Testis (tissue), 3 donors: ENCODE measurements around the gene SPPL2B. TPM values are rescaled to one million over a fixed set of nuclear protein-coding genes. Genes with fewer than 3 reads are reported as not detected.

ENCODE experiments used
- DNase-seq: peaks from one replicate; pipeline ENCODE4 v3.0.0-alpha.2; 2019
- H3K27ac ChIP-seq, 2 donors: fragments of 200-600 bp; sonication (generic); one replicate each; pipeline ENCODE4 v1.5.1; 2019
- H3K27me3 ChIP-seq: fragments of 200-600 bp; sonication (generic); one replicate; pipeline ENCODE4 v1.5.1; 2019
- H3K36me3 ChIP-seq: fragments of 200-600 bp; sonication (generic); one replicate; pipeline ENCODE4 v1.5.1; 2017; ENCODE audit warnings: low read depth; ENCODE audit errors: missing control alignments
- H3K4me1 ChIP-seq: fragments of 200-600 bp; sonication (generic); one replicate; pipeline ENCODE4 v1.5.1; 2019
- H3K4me3 ChIP-seq, 2 donors: fragments of 200-600 bp; sonication (generic); one replicate each; pipeline ENCODE4 v1.5.1; 2017 to 2019
- H3K9me3 ChIP-seq: fragments of 200-600 bp; sonication (generic); one replicate; pipeline ENCODE4 v1.5.1; 2017
- POLR2A ChIP-seq: fragments of 450-650 bp; IDR thresholded peaks from one replicate; pipeline ENCODE4 v1.6.1; 2017; ENCODE audit warnings: antibody characterized with exemption, mild to moderate bottlenecking, moderate library complexity
- WGBS, 2 donors: methylation state at CpG; one replicate each; pipeline ENCODE4 v1.1.5; 2018; 5-methylcytosine and 5-hydroxymethylcytosine counted together
- intact Hi-C: fragments of 100-400 bp; cut with DNase I; formaldehyde crosslinking; loops from one replicate; pipeline ENCODE4 v1.15.1; 2023; ENCODE audit warnings: low total_unique reads
- polyA plus RNA-seq: library from polyadenylated mRNA; stranded (reverse); fragments of 350-450 nt; fragmentation: Illumina TruSeq; extraction: RNeasy Lipid Tissue Mini Kit (QIAGEN cat#74804); gene quantifications from one replicate; pipeline ENCODE4 v1.2.3, GENCODE V29; 2014; ENCODE audit warnings: low read depth, low replicate concordance; ENCODE audit not compliant: insufficient read depth
- total RNA-seq, 2 donors: library from RNA; depleted of rRNA; stranded (reverse); fragments of >200 nt; gene quantifications; one replicate each; pipeline ENCODE4 v1.2.3, GENCODE V29; 2016
- TF ChIP-seq, protein P1 (sequence below), 3 experiments: fragments of 450-650 bp in 2 of 3; fragments of 200-600 bp in 1 of 3; sonication (generic) in 1 of 3; IDR thresholded peaks; one replicate each; pipeline ENCODE4 v1.5.1; 2016 to 2019; ENCODE audit warnings: antibody characterized with exemption in 3 of 3, mild to moderate bottlenecking in 2 of 3, moderate library complexity in 1 of 3

SPPL2B gene
- total and polyA plus RNA-seq, 3 donors from 2014 or later: 132 to 215 (median 158) TPM

DNA sequence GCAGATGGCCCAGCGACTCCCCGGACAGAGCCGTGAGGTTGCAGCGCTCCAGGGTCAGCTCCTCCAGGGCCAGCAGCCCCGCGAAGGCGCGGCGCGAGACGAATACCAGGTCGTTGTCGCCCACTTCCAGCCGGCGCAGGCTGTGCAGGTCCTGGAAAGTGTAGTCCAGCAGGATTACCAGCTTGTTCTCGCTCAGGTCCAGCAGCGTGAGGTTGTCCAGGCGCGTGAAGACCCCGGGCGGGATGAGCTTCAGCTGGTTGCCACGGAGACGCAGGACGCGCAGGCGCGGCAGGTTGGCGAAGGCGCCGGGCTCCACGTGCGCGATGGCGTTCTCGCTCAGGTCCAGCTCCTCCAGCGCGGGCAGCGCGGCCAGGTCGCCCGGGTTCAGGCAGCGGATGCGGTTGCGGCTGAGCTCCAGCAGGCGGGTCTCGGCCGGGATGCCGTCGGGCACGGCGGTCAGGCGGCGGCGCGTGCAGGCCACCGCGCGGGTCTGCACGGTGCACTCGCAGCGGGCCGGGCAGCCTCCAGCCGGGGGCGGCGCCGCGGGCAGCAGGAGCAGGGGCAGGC, 37.2 kb upstream of the SPPL2B start:
- intact Hi-C loops: no loop called here
- Histone ChIP-seq H3K27me3 (no peaks in the 10 kb centered on the region), H3K4me1 (peaks cover 13% of the 10 kb centered on the region), H3K9me3 (no peaks in the 10 kb centered on the region), H3K27ac (no peak overlapping the region), H3K36me3 (no peaks in the 10 kb centered on the region), H3K4me3 (peak overlapping the region; percentile 18 to 47)
- peak; percentile 70 for DNase-seq
- WGBS, 2 donors: 30 to 43% methylated on average over 2 to 42 of the region's 67 CpGs
- TF ChIP-seq, protein P1, sequence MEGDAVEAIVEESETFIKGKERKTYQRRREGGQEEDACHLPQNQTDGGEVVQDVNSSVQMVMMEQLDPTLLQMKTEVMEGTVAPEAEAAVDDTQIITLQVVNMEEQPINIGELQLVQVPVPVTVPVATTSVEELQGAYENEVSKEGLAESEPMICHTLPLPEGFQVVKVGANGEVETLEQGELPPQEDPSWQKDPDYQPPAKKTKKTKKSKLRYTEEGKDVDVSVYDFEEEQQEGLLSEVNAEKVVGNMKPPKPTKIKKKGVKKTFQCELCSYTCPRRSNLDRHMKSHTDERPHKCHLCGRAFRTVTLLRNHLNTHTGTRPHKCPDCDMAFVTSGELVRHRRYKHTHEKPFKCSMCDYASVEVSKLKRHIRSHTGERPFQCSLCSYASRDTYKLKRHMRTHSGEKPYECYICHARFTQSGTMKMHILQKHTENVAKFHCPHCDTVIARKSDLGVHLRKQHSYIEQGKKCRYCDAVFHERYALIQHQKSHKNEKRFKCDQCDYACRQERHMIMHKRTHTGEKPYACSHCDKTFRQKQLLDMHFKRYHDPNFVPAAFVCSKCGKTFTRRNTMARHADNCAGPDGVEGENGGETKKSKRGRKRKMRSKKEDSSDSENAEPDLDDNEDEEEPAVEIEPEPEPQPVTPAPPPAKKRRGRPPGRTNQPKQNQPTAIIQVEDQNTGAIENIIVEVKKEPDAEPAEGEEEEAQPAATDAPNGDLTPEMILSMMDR (IDR thresholded peaks at IDR 0.05): no peak
- no peak for TF ChIP-seq POLR2A

DNA sequence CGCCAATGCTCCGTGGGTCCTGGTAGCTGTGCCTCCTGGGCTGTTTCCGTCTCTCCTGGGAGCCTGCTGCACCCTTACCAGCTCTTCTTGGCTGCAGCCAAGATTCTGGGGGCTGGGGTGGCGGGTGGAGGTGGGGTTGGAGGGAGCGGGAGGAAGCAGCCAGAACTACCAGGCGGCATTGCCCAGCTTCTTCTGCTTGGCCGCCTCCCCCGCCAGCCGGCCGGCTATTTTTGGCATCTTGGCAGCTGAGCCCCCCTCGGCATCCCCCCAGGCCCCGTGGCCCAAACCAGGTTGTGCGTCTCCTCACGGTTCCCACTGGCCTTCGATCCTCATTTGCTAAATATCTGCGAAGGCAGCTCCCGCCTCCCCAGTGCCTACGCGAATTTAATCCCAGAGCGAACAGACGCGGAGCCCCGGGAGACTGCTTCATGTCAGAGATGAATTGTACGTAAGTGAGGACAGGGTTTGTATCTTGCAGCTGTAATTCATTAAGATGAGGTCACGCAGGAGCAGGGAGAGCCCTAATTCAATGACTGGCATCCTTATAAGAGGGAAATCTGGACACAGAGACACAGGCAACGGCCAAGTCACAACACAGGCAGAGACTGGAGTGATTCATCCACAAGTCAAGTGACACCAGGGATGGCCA, 33.7 kb upstream of the SPPL2B start:
- no peak for TF ChIP-seq POLR2A
- TF ChIP-seq, protein P1 (IDR thresholded peaks at IDR 0.05): no peak
- H3K27me3 ChIP-seq: no peaks in the 10 kb centered on the region
- H3K9me3 ChIP-seq: no peaks in the 10 kb centered on the region
- H3K4me1 ChIP-seq: peaks cover 12% of the 10 kb centered on the region
- DNase-seq: no peak
- WGBS, 2 donors: 62 to 65% methylated on average over 23 to 26 of the region's 26 CpGs
- intact Hi-C loops: no loop called here
- no peak overlapping the region for H3K27ac ChIP-seq
- H3K4me3 ChIP-seq: no peak overlapping the region
- H3K36me3 ChIP-seq: no peaks in the 10 kb centered on the region

DNA sequence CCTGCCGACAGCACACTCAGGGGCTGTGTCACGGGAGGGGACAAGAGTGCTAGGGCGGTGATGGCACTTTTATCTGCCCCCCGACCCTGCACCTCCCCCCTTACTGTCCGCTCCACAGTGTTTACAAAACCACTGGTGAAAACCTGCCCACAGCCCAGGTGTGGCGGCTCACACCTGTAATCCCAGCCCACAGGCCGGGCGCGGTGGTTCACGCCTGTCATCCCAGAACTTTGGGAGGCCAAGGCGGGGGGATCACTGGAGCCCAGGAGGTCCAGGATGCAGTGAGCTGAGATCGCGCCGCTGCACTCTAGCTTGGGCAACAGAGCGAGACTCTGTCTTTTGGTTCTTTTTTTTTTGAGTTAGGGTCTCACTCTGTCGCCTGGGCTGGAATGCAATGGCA, 32.3 kb upstream of the SPPL2B start:
- H3K27me3 ChIP-seq: no peaks in the 10 kb centered on the region
- no peaks in the 10 kb centered on the region for H3K9me3 ChIP-seq
- no peak overlapping the region for H3K4me3 ChIP-seq
- peaks cover 9% of the 10 kb centered on the region for H3K4me1 ChIP-seq
- H3K36me3 ChIP-seq: no peaks in the 10 kb centered on the region
- no peak overlapping the region for H3K27ac ChIP-seq
- TF ChIP-seq, protein P1 (IDR thresholded peaks at IDR 0.05): no peak
- no peak for TF ChIP-seq POLR2A
- DNase-seq: no peak
- WGBS, 2 donors: 94 to 95% methylated on average over 16 of the region's 16 CpGs
- intact Hi-C loops: no loop called here

DNA sequence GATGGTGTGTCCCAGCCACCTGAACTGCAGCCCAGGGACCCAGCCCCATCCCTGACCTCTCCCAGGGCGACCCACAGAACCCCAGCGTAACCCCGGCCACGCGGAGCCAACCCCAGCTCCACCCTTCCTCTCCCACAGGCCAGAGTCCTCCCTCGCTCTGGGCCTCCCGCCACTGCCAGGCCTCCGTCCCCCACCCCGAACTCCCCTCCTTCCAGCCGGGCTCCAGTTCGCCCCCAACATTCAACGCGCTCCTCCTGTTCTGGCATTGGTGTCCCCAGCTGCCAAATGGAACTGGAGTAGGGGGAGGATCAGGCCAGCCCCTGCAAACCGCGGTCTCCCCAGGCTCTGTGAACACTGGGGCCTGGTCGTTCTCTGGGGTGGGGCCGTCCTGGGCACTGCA, 28.0 kb upstream of the SPPL2B start:
- H3K4me1 ChIP-seq: no peaks in the 10 kb centered on the region
- intact Hi-C loops: no loop called here
- DNase-seq: no peak
- H3K4me3 ChIP-seq: no peak overlapping the region
- H3K27ac ChIP-seq: no peak overlapping the region
- H3K27me3 ChIP-seq: no peaks in the 10 kb centered on the region
- WGBS, 2 donors: 91 to 96% methylated on average over 7 to 17 of the region's 17 CpGs
- no peaks in the 10 kb centered on the region for H3K36me3 ChIP-seq
- TF ChIP-seq, protein P1 (IDR thresholded peaks at IDR 0.05): no peak
- no peak for TF ChIP-seq POLR2A
- H3K9me3 ChIP-seq: no peaks in the 10 kb centered on the region
